Ovary (tissue), 3 donors: ENCODE results near the gene L1CAM.

ENCODE experiments used
- CTCF ChIP-seq, 3 donors: fragments of 450-650 bp in 2 of 3; fragments of 200-600 bp in 1 of 3; IDR thresholded peaks; one replicate each; pipeline versions ENCODE4 v1.5.1 to v1.8.0; 2016 to 2022; ENCODE audit warnings: antibody characterized with exemption in 3 of 3, mild to moderate bottlenecking in 1 of 3
- POLR2A ChIP-seq: fragments of 450-650 bp; IDR thresholded peaks from one replicate; pipeline ENCODE4 v1.6.1; 2017; ENCODE audit warnings: antibody characterized with exemption, mild to moderate bottlenecking, moderate library complexity
- donor health status: DM: no; HTN: no; CAD: no.

GRCh38 chrX:153865685-153866084, 20.3 kb downstream of the L1CAM start:
- TF ChIP-seq CTCF (IDR thresholded peaks at IDR 0.05) (no peak), POLR2A (no peak)
